ENCODE measurements around the gene TMEM108. TPM values are rescaled to one million over a fixed set of nuclear protein-coding genes. Genes with fewer than 3 reads are reported as not detected.

TMEM108 gene
- total RNA-seq, 1 donor from 2014 or later: 1.3 TPM

GRCh38 chr3:133368371-133369067 is 330.3 kb downstream of the TMEM108 start:
- no peak for DNase-seq (ENCODE audit: low spot score)
- intact Hi-C loops (cut with DNase I): no loop called here

GRCh38 chr3:133369068-133369440 is 330.9 kb downstream of the TMEM108 start:
- intact Hi-C loops (cut with DNase I): no loop called here

GRCh38 chr3:133371181-133371580 is 333.0 kb downstream of the TMEM108 start:
- no peak for DNase-seq (ENCODE audit: low spot score)
- intact Hi-C loops (cut with DNase I): no loop called here

More at GRCh38 chr3:133369068-133369440, 330.9 kb downstream of the TMEM108 start:
- DNase-seq (ENCODE audit: low spot score): no peak

GRCh38 chr3:133371676-133372075 is 333.5 kb downstream of the TMEM108 start:
- no peak for DNase-seq (ENCODE audit: low spot score)
- intact Hi-C loops (cut with DNase I): no loop called here

- no peak for DNase-seq (ENCODE audit: low spot score)
- intact Hi-C loops (cut with DNase I): no loop called here
Measured at GRCh38 chr3:133374708-133375402, 336.7 kb downstream of the TMEM108 start.

- DNase-seq (ENCODE audit: low spot score): no peak
- intact Hi-C loops (cut with DNase I): no loop called here
Measured at GRCh38 chr3:133375403-133375745, 337.2 kb downstream of the TMEM108 start.

- no peak for DNase-seq (ENCODE audit: low spot score)
- intact Hi-C loops (cut with DNase I): loop anchor here (2.0 kb wide), 1 partner anchor 336 kb away; no protein-coding TSS in a partner anchor
Measured at GRCh38 chr3:133376810-133377209, 338.6 kb downstream of the TMEM108 start.

GRCh38 chr3:133377396-133377795 is 339.2 kb downstream of the TMEM108 start:
- DNase-seq (ENCODE audit: low spot score): no peak
- intact Hi-C loops (cut with DNase I): loop anchor here (2.0 kb wide), 1 partner anchor 337 kb away; no protein-coding TSS in a partner anchor

GRCh38 chr3:133379926-133380325 is 341.7 kb downstream of the TMEM108 start:
- no peak for DNase-seq (ENCODE audit: low spot score)
- intact Hi-C loops (cut with DNase I): no loop called here

GRCh38 chr3:133380481-133381225 is 342.5 kb downstream of the TMEM108 start:
- intact Hi-C loops (cut with DNase I): no loop called here
- no peak for DNase-seq (ENCODE audit: low spot score)

- no peak for DNase-seq (ENCODE audit: low spot score)
- intact Hi-C loops (cut with DNase I): no loop called here
Measured at GRCh38 chr3:133381346-133382109, 343.3 kb downstream of the TMEM108 start.

- intact Hi-C loops (cut with DNase I): no loop called here
- no peak for DNase-seq (ENCODE audit: low spot score)
Measured at GRCh38 chr3:133383175-133383574, 345.0 kb downstream of the TMEM108 start.

GRCh38 chr3:133383741-133384140 is 345.6 kb downstream of the TMEM108 start:
- DNase-seq (ENCODE audit: low spot score): no peak
- intact Hi-C loops (cut with DNase I): loop anchor here (2.0 kb wide), 2 partner anchors 343 to 653 kb away; no protein-coding TSS in a partner anchor

GRCh38 chr3:133384331-133385027 is 346.3 kb downstream of the TMEM108 start:
- DNase-seq (ENCODE audit: low spot score): no peak
- intact Hi-C loops (cut with DNase I): loop anchor here (2.0 kb wide), 2 partner anchors 344 to 654 kb away; no protein-coding TSS in a partner anchor

- no peak for DNase-seq (ENCODE audit: low spot score)
- intact Hi-C loops (cut with DNase I): no loop called here
Measured at GRCh38 chr3:133386876-133387275, 348.7 kb downstream of the TMEM108 start.

GRCh38 chr3:133387341-133387740 is 349.1 kb downstream of the TMEM108 start:
- no peak for DNase-seq (ENCODE audit: low spot score)
- intact Hi-C loops (cut with DNase I): no loop called here

GRCh38 chr3:133388696-133389395 is 350.7 kb downstream of the TMEM108 start:
- DNase-seq (ENCODE audit: low spot score): no peak
- intact Hi-C loops (cut with DNase I): no loop called here

- DNase-seq (ENCODE audit: low spot score): no peak
- intact Hi-C loops (cut with DNase I): no loop called here
Measured at GRCh38 chr3:133390715-133391114, 352.5 kb downstream of the TMEM108 start.
